Kidney epithelial cell (primary cell): Measurements from ENCODE around the gene MACROD2. TPM values are rescaled to one million over a fixed set of nuclear protein-coding genes. Genes with fewer than 3 reads are reported as not detected.

ENCODE experiments used
- DNase-seq: peaks from one replicate; pipeline ENCODE4 v3.0.0-alpha.2; 2010; ENCODE audit warnings: low read depth
- H3K27me3 ChIP-seq: 2 replicates; pipeline ENCODE4 v1.6.0; 2011; ENCODE audit warnings: low read length; ENCODE audit not compliant: control insufficient read depth, insufficient read depth
- H3K36me3 ChIP-seq: 2 replicates; pipeline ENCODE4 v1.5.1; 2011; ENCODE audit warnings: low read length; ENCODE audit not compliant: control insufficient read depth, insufficient read depth
- H3K4me3 ChIP-seq: 2 replicates; pipeline ENCODE4 v1.5.1; 2011; ENCODE audit warnings: low read depth, mild to moderate bottlenecking, control low read depth, low read length
- CTCF ChIP-seq: IDR thresholded peaks from 2 replicates; pipeline ENCODE4 v1.5.1; 2011; ENCODE audit warnings: mild to moderate bottlenecking, moderate library complexity, low read length, control low read depth, inconsistent platforms; ENCODE audit not compliant: insufficient read depth, poor library complexity, severe bottlenecking
- total RNA-seq: library from RNA; depleted of rRNA; stranded (reverse); fragments of >200 nt; gene quantifications from 2 replicates; pipeline ENCODE4 v1.2.3, GENCODE V29; 2015

MACROD2 gene
- total RNA-seq, 1 donor from 2014 or later, result 0.79 TPM

- Histone ChIP-seq H3K27me3 (no peaks in the 10 kb centered on the region), H3K36me3 (no peaks in the 10 kb centered on the region), H3K4me3 (no peak overlapping the region)
- no peak for DNase-seq
- no peak for TF ChIP-seq CTCF
Measured at GRCh38 chr20:15836634-15837033, 1841.3 kb downstream of the MACROD2 start.

- H3K4me3 ChIP-seq, result no peak overlapping the region
- DNase-seq, result no peak
- H3K36me3 ChIP-seq, result no peaks in the 10 kb centered on the region
- TF ChIP-seq CTCF, result no peak
- no peaks in the 10 kb centered on the region for H3K27me3 ChIP-seq
Measured at GRCh38 chr20:15837563-15837962, 1842.2 kb downstream of the MACROD2 start.

- no peak for TF ChIP-seq CTCF
- no peak overlapping the region for H3K4me3 ChIP-seq
- H3K27me3 ChIP-seq, result no peaks in the 10 kb centered on the region
- H3K36me3 ChIP-seq, result no peaks in the 10 kb centered on the region
- DNase-seq, result no peak
Measured at GRCh38 chr20:15838466-15838865, 1843.2 kb downstream of the MACROD2 start.

GRCh38 chr20:15840636-15841301 lies 1845.5 kb downstream of the MACROD2 start:
- no peak overlapping the region for H3K4me3 ChIP-seq
- no peaks in the 10 kb centered on the region for H3K36me3 ChIP-seq
- DNase-seq, result no peak
- H3K27me3 ChIP-seq, result no peaks in the 10 kb centered on the region
- TF ChIP-seq CTCF, result no peak

GRCh38 chr20:15842872-15843271 lies 1847.6 kb downstream of the MACROD2 start:
- no peaks in the 10 kb centered on the region for H3K36me3 ChIP-seq
- no peaks in the 10 kb centered on the region for H3K27me3 ChIP-seq
- H3K4me3 ChIP-seq, result no peak overlapping the region
- no peak for DNase-seq
- TF ChIP-seq CTCF, result no peak

- H3K4me3 ChIP-seq, result no peak overlapping the region
- DNase-seq, result no peak
- no peak for TF ChIP-seq CTCF
- no peaks in the 10 kb centered on the region for H3K36me3 ChIP-seq
- H3K27me3 ChIP-seq, result no peaks in the 10 kb centered on the region
Measured at GRCh38 chr20:15843777-15844176, 1848.5 kb downstream of the MACROD2 start.
